OCI-LY3 (cell line): ENCODE measurements around the gene KIF5C.

ENCODE experiments used
- EZH2phosphoT487 ChIP-seq: fragments of 200-600 bp; shearing (Covaris generic); IDR thresholded peaks from 2 replicates; pipeline ENCODE4 v1.6.1; 2018; ENCODE audit warnings: antibody characterized with exemption, mixed run types, low read depth
- TF ChIP-seq, protein P1 (sequence below): fragments of 200-600, 300-600 bp; sonication (generic); IDR thresholded peaks from 2 replicates; pipeline ENCODE4 v1.5.1; 2014; ENCODE audit warnings: antibody characterized with exemption, low read length, low read depth

DNA sequence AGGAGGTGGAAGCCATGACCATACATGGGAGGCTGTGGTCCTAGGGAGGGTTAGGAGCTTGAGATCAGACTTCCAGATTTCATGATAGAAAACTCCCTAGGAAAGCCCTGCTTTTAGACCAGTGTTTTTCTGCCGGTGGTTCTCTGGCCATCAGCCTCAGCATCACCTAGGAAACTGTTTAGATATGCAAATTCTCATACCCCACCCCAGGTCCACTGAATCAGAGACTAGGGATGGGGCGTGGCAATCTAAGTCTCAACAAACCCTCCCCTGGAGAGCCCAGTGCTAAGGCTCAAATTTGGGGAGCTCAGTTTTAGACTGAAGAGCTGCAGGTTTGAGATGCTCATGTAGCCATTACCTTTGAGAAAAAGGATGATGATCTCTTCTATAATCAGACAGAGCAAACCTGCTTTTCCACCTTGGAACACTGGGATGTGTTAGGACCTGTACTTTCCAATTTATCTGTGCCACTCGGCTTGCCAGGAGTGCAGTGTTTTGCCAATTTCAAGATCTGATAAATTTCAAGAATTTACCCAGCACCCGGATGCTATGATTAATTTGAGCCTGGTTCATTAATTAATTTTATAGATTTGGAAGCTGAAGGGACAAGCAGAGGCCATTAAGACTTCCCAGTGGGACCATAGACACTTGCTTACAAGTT is 132.0 kb downstream of the KIF5C start:
- TF ChIP-seq, protein P1, sequence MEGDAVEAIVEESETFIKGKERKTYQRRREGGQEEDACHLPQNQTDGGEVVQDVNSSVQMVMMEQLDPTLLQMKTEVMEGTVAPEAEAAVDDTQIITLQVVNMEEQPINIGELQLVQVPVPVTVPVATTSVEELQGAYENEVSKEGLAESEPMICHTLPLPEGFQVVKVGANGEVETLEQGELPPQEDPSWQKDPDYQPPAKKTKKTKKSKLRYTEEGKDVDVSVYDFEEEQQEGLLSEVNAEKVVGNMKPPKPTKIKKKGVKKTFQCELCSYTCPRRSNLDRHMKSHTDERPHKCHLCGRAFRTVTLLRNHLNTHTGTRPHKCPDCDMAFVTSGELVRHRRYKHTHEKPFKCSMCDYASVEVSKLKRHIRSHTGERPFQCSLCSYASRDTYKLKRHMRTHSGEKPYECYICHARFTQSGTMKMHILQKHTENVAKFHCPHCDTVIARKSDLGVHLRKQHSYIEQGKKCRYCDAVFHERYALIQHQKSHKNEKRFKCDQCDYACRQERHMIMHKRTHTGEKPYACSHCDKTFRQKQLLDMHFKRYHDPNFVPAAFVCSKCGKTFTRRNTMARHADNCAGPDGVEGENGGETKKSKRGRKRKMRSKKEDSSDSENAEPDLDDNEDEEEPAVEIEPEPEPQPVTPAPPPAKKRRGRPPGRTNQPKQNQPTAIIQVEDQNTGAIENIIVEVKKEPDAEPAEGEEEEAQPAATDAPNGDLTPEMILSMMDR, result no peak
- no peak for TF ChIP-seq EZH2phosphoT487
